Lower lobe of right lung (tissue), 2 donors: ENCODE data around the gene GNGT1. TPM values are rescaled to one million over a fixed set of nuclear protein-coding genes. Genes with fewer than 3 reads are reported as not detected.

Experiments
- ATAC-seq, 2 donors: fragments of 200-7000 bp; cut with Tn5 transposase; one replicate each; pipeline ENCODE4 v1.9.1; 2020 to 2022; ENCODE audit warnings: mild to moderate bottlenecking in 2 of 2, moderate library complexity in 2 of 2
- DNase-seq: peaks from one replicate; pipeline ENCODE4 v3.0.0-alpha.2; 2020
- H3K27ac ChIP-seq: fragments of 200-600 bp; one replicate; pipeline ENCODE4 v1.8.0; 2022
- H3K27me3 ChIP-seq: fragments of 200-600 bp; one replicate; pipeline ENCODE4 v1.8.0; 2022; ENCODE audit warnings: low read depth
- H3K36me3 ChIP-seq: fragments of 200-600 bp; one replicate; pipeline ENCODE4 v1.8.0; 2022; ENCODE audit warnings: mild to moderate bottlenecking
- H3K4me1 ChIP-seq: fragments of 200-600 bp; one replicate; pipeline ENCODE4 v1.8.0; 2022
- H3K4me3 ChIP-seq: fragments of 200-600 bp; one replicate; pipeline ENCODE4 v1.8.0; 2022; ENCODE audit warnings: mild to moderate bottlenecking
- H3K9me3 ChIP-seq: fragments of 200-600 bp; one replicate; pipeline ENCODE4 v1.8.0; 2022
- intact Hi-C: fragments of 100-400 bp; cut with DNase I; formaldehyde crosslinking; loops from one replicate; pipeline ENCODE4 v1.11.0; 2022
- total RNA-seq: library from RNA; stranded (reverse); fragmentation: NEBNext Ultra II Directional; extraction: Animal tissue kit (Norgen Biotek cat#: 25700); gene quantifications from one replicate; pipeline ENCODE4 v1.2.1, GENCODE V29; 2021
- TF ChIP-seq, protein P1 (sequence below): fragments of 200-600 bp; IDR thresholded peaks from one replicate; pipeline ENCODE4 v1.8.0; 2022; ENCODE audit warnings: antibody characterized with exemption, mild to moderate bottlenecking
- donor health status: DM: no; HTN: yes; CAD: no; lungs with severe emphysema.

The GNGT1 gene
- total RNA-seq, 1 donor from 2014 or later, result not detected

DNA sequence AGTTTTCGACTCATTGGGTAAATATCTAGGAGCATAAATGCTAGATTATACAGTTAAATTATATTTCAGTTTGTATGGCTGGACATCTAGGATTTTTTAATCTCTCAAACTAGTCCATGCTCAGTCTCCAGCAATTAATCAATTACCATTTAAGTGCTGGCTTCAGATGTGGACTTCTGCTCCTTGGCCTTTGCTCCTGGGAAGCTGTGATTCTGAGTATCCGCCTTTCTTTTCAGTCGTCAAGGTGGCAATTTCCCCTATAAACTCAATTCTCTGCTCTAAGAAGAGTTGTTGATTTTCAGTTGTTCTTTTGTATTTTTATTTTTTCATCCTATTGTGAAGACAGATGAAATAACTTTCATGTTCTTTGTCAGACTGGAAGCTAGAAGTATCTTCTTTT, 39.5 kb upstream of the GNGT1 start:
- H3K27me3 ChIP-seq, result no peaks in the 10 kb centered on the region
- no peaks in the 10 kb centered on the region for H3K36me3 ChIP-seq
- intact Hi-C loops, result no loop called here

DNA sequence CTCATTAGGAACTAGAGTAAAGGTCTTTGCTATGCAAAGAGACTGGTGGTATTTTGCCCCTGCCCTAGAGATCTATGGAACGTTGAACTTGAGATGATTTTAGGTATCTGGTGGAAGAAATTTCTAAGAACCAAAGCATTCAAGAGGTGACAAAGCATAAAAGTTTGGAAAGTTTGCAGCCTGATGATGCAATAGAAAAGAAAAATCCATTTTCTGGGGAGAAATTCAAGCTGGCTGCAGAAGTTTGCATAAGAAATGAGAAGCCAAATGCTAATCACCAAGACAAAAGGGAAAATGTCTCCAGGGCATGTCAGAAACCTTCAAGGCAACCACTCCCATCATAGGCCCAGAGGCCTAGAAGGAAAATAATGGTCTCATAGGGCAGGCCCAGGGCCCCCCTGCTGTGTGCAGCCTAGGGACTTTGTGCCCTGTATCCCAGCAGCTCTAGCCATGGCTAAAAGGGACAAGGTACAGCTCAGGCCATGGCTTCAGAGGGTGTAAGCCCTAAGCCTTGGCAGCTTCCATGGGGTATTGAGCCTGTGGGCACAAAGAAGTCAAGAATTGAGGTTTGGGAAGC, 32.3 kb upstream of the GNGT1 start:
- Histone ChIP-seq H3K36me3 (no peaks in the 10 kb centered on the region), H3K4me1 (no peaks in the 10 kb centered on the region), H3K27me3 (no peaks in the 10 kb centered on the region), H3K4me3 (no peak overlapping the region), H3K9me3 (no peaks in the 10 kb centered on the region), H3K27ac (no peak overlapping the region)
- intact Hi-C loops, result no loop called here
- ATAC-seq (no peak), DNase-seq (no peak)
- TF ChIP-seq, protein P1, sequence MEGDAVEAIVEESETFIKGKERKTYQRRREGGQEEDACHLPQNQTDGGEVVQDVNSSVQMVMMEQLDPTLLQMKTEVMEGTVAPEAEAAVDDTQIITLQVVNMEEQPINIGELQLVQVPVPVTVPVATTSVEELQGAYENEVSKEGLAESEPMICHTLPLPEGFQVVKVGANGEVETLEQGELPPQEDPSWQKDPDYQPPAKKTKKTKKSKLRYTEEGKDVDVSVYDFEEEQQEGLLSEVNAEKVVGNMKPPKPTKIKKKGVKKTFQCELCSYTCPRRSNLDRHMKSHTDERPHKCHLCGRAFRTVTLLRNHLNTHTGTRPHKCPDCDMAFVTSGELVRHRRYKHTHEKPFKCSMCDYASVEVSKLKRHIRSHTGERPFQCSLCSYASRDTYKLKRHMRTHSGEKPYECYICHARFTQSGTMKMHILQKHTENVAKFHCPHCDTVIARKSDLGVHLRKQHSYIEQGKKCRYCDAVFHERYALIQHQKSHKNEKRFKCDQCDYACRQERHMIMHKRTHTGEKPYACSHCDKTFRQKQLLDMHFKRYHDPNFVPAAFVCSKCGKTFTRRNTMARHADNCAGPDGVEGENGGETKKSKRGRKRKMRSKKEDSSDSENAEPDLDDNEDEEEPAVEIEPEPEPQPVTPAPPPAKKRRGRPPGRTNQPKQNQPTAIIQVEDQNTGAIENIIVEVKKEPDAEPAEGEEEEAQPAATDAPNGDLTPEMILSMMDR, result no peak

More for the DNA sequence above, 39.5 kb upstream of the GNGT1 start:
- no peak overlapping the region for H3K4me3 ChIP-seq
- DNase-seq (no peak), ATAC-seq (no peak)
- no peaks in the 10 kb centered on the region for H3K9me3 ChIP-seq
- TF ChIP-seq, protein P1, result no peak
- no peak overlapping the region for H3K27ac ChIP-seq
- no peaks in the 10 kb centered on the region for H3K4me1 ChIP-seq

DNA sequence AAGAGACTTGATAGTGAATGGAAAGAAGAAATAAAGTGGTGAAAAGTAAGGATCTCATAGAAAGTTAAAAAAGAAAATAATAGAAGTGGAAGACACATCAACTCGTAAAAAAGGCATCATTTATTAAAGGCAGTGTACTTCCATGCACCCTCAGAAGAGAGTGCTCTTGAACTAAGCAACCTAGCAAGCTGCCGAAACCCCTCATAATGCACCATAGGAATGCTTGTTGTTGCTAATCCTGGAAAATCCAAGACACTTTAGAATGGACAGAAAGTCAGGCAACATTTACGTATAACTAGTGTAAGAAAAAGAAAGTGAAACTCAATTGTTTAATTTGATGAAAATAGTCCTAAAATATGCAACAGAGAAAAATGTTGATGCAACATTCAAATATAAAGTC, 28.6 kb upstream of the GNGT1 start:
- H3K27ac ChIP-seq, result no peak overlapping the region
- H3K9me3 ChIP-seq, result no peaks in the 10 kb centered on the region
- ATAC-seq, result no peak
- no peaks in the 10 kb centered on the region for H3K36me3 ChIP-seq
- no peak for DNase-seq
- intact Hi-C loops, result no loop called here
- H3K4me3 ChIP-seq, result no peak overlapping the region
- no peaks in the 10 kb centered on the region for H3K27me3 ChIP-seq
- no peaks in the 10 kb centered on the region for H3K4me1 ChIP-seq
- TF ChIP-seq, protein P1, result no peak

DNA sequence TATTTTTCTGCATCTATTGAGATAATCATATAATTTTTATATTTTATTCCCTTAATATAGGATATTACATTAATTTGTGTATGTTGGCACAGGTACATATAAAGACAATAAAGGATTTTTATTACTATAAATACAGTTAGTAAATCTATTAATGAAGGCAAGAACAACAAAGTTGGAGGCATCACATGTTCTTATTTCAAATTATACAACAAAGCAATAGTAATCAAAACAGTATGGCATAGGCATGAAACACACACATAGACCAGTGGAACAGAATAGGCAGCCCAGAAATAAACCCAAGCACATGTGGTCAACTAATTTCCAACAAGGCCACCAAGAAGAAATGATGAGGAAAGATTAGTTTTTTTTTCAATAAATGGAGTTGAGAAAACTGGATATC, 27.0 kb upstream of the GNGT1 start:
- DNase-seq (no peak), ATAC-seq (no peak)
- Histone ChIP-seq H3K27ac (no peak overlapping the region), H3K4me1 (no peaks in the 10 kb centered on the region), H3K4me3 (no peak overlapping the region), H3K9me3 (no peaks in the 10 kb centered on the region), H3K27me3 (no peaks in the 10 kb centered on the region), H3K36me3 (no peaks in the 10 kb centered on the region)
- TF ChIP-seq, protein P1, result no peak
- intact Hi-C loops, result no loop called here

DNA sequence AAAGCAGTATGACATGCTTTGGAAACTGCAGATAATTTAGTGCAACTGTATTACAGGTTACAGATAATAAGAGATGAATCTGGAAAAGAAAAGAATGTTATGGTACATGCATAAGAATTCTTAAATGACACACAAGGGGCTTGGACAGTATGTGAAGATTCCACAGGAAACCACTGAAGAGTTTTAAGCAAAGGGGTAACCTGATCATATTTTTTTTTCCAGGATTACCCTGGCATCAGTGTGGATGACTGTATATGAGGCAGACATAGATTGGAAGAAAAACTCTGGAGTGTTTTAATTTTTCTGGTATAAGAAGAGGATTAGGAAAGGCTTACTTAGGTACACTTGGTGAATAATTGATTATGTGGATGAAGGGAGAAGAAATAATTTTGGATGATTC, 23.9 kb upstream of the GNGT1 start:
- no peak for DNase-seq
- Histone ChIP-seq H3K36me3 (no peaks in the 10 kb centered on the region), H3K27ac (no peak overlapping the region), H3K4me3 (no peak overlapping the region), H3K27me3 (no peaks in the 10 kb centered on the region), H3K9me3 (no peaks in the 10 kb centered on the region), H3K4me1 (no peaks in the 10 kb centered on the region)
- TF ChIP-seq, protein P1, result no peak
- intact Hi-C loops, result no loop called here
- no peak for ATAC-seq
